Activated CD8-positive, alpha-beta memory T cell treated with anti-CD3 and anti-CD28 coated beads, Interleukin-2, amount 10 ng/mL, durations not matched to agents 7 days and 5 days (primary cell): ENCODE measurements around the gene METTL6. TPM values are rescaled to one million over a fixed set of nuclear protein-coding genes. Genes with fewer than 3 reads are reported as not detected.

Source experiments
- ATAC-seq: fragments of 150-1000 bp; cut with Tn5 transposase; one replicate; pipeline ENCODE4 v1.10.0; 2021; ENCODE audit warnings: moderate library complexity
- CTCF ChIA-PET: fragments of 350-600 bp; sonication (Branson Sonifier 250); formaldehyde crosslinking; loops from one replicate; lab custom pipeline; 2021; ENCODE audit warnings: antibody characterized with exemption; lab: Charles Lee
- DNase-seq: peaks from one replicate; pipeline ENCODE4 v3.0.0-alpha.2; 2020
- H3K27ac Mint-ChIP-seq: one replicate; pipeline ENCODE4 v1.8.0; 2021; ENCODE audit warnings: mild to moderate bottlenecking, mixed read lengths
- H3K27me3 Mint-ChIP-seq: one replicate; pipeline ENCODE4 v1.8.0; 2021; ENCODE audit warnings: mixed read lengths
- H3K36me3 Mint-ChIP-seq: one replicate; pipeline ENCODE4 v1.8.0; 2021; ENCODE audit warnings: mild to moderate bottlenecking, mixed read lengths
- H3K4me1 Mint-ChIP-seq: one replicate; pipeline ENCODE4 v1.8.0; 2021; ENCODE audit warnings: mixed read lengths
- H3K4me3 Mint-ChIP-seq: one replicate; pipeline ENCODE4 v1.8.0; 2021; ENCODE audit warnings: mild to moderate bottlenecking, moderate library complexity, mixed read lengths
- H3K9me3 Mint-ChIP-seq: one replicate; pipeline ENCODE4 v1.8.0; 2022; ENCODE audit warnings: low read depth, mixed read lengths
- total RNA-seq, 2 experiments: library from RNA; stranded (reverse); gene quantifications; one replicate each; pipeline ENCODE4 v1.2.3, GENCODE V29; 2021

The METTL6 gene
- total RNA-seq, 2 experiments from 2014 or later: 17.2 to 18.3 TPM

DNA sequence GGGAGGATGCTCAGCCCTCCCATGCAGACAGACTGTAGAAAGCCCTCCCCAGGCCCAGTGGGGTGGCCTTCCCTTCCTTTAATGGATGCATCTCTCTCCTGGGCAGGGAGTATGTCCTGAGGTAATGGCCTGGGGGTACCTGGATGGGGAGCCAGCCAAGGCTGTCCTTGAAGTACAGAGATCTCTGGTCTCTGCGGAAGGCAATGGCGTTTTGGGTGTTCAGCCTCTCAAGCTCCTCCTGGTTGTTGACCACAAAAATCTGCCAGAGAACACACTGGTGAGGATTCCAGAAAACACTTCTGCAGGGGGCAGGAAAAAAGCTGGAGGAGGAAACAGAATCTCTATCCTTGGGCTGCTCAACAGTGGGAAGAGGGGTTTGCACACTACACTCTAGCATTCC lies 29.0 kb upstream of the METTL6 start:
- DNase-seq: no peak
- Mint-ChIP-seq H3K9me3 (no peaks in the 10 kb centered on the region), H3K4me1 (peaks cover 17% of the 10 kb centered on the region), H3K27ac (no peak overlapping the region), H3K4me3 (no peak overlapping the region), H3K27me3 (no peaks in the 10 kb centered on the region), H3K36me3 (peaks cover 3% of the 10 kb centered on the region)
- CTCF ChIA-PET: interaction anchor here (0.8 to 1.4 kb wide), 2 partner anchors 10 to 100 kb away, joined by 3 read pairs; no protein-coding TSS in a partner anchor
- no peak for ATAC-seq

DNA sequence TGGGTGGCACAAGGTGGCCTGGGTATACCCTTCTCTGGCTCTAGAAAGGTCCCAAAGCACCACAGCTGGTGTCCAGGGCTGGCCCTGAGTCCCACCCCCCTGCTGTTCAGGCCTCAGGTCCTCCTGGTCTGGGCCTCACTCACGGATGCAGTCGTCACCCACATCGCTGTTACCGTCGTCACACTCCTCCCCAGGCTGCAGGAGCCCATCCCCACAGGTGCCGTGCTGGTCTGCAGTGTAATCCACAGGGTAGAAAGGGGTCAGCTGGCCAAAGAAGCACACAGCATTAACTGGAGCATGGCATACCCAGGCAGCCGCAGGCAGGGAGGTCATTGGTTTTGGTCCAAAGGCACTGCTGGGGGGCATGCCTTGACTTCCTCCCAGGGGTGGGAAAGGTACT lies 28.4 kb upstream of the METTL6 start:
- H3K4me3 Mint-ChIP-seq: no peak overlapping the region
- ATAC-seq (no peak), DNase-seq (no peak)
- H3K36me3 Mint-ChIP-seq: peaks cover 3% of the 10 kb centered on the region
- no peak overlapping the region for H3K27ac Mint-ChIP-seq
- H3K4me1 Mint-ChIP-seq: peaks cover 11% of the 10 kb centered on the region
- no peaks in the 10 kb centered on the region for H3K27me3 Mint-ChIP-seq
- no peaks in the 10 kb centered on the region for H3K9me3 Mint-ChIP-seq
- CTCF ChIA-PET: interaction anchor here (0.8 kb wide), 1 partner anchor 101 kb away, joined by 3 read pairs; no protein-coding TSS in a partner anchor

DNA sequence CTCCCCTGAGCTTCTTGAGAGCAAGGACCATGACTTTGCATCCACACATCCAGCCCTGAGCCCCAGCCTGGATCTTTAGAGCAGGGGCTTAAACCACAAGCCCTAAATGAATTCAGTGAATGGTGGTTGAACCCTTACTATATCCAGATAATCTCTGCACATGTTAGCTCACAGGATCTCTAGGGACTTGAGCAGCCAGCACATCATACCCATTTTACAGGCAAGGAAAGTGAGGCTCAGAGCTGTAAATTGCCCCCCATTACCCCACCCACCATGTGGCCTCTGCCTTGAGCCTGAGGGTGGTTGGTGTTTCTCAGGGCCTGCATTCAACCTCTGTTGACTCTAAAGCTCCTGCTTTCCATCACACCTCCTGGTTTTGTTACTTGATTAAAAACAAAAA lies 27.6 kb upstream of the METTL6 start:
- H3K9me3 Mint-ChIP-seq: no peaks in the 10 kb centered on the region
- H3K36me3 Mint-ChIP-seq: peaks cover 3% of the 10 kb centered on the region
- no peak for ATAC-seq
- H3K4me3 Mint-ChIP-seq: no peak overlapping the region
- H3K4me1 Mint-ChIP-seq: peaks cover 5% of the 10 kb centered on the region
- H3K27me3 Mint-ChIP-seq: no peaks in the 10 kb centered on the region
- H3K27ac Mint-ChIP-seq: no peak overlapping the region
- CTCF ChIA-PET: no interaction called here
- no peak for DNase-seq

DNA sequence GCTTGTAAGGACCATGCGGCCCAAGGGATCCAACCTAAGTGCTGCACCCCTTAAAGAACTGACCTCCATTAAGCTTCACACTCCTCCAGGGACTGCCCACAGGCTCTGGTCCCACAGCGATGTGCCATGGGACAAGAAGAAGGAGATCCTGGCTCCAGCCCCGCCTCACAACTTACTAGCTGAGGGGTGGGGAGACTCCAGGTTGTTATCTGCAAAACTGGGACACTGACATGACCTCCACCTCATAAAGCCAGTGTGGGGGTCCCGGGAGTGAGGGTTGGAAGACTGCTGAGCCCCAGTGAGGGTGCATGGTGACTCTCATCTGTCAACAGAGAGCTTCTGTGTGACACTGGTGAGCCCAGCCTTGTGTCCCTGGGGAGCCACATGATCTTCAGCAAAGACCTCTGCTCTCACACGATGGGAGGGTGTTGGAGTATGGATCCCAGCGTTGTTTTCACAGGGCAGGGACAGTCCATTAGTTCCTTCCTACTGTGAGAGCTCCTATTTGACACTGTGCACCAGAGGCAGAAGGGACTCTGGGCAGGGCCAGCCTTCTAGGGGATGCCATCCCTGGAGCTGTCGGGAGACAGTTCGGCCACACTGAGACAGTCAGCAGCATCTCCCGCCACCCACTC lies 26.8 kb upstream of the METTL6 start:
- no peak for DNase-seq
- Mint-ChIP-seq H3K4me3 (no peak overlapping the region), H3K36me3 (peaks cover 3% of the 10 kb centered on the region), H3K27ac (no peak overlapping the region), H3K9me3 (no peaks in the 10 kb centered on the region), H3K27me3 (no peaks in the 10 kb centered on the region), H3K4me1 (peaks cover 5% of the 10 kb centered on the region)
- CTCF ChIA-PET: no interaction called here
- no peak for ATAC-seq

DNA sequence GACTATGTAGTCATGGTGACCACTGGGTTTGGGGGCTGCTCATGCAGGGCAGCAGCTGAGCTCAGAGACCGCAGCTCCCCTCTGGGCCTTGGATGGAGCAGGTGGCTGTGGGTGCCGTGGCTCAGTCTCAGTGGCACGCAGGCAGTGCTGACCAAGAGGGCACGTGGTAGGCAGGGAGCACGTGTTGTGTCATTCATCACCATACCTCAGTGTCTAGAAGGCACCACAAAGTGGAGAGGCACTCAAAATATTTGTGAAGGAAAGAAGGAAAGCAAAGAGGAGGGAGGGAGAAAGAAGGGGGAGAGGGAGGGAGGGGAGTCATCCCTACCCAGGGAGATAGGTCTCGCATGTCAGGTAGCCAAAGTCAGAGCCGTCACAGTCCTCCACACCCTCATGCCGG lies 26.2 kb upstream of the METTL6 start:
- no peak overlapping the region for H3K27ac Mint-ChIP-seq
- H3K4me1 Mint-ChIP-seq: peaks cover 5% of the 10 kb centered on the region
- H3K4me3 Mint-ChIP-seq: no peak overlapping the region
- ATAC-seq (no peak), DNase-seq (no peak)
- H3K27me3 Mint-ChIP-seq: no peaks in the 10 kb centered on the region
- no peaks in the 10 kb centered on the region for H3K9me3 Mint-ChIP-seq
- peaks cover 3% of the 10 kb centered on the region for H3K36me3 Mint-ChIP-seq
- CTCF ChIA-PET: no interaction called here

DNA sequence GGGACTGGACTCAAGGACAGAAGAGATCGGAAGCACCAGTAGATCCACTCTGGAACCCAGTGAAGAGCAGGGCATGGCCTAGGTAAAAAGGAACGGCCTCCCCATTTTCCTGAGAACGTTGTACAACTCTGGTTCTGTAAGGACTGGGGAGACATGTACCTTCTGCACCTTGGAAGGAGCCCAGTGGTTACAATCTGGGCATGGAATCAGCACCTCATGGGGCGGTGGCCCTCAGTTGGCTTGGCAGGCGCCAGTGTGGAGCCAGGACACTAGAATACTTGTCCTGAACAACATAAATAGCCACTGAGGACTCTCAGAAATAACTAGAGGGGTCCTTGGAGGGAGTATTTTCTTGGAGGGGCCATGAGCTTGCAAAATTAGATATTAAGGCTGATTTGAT lies 25.6 kb upstream of the METTL6 start:
- Mint-ChIP-seq H3K9me3 (no peaks in the 10 kb centered on the region), H3K4me3 (no peak overlapping the region), H3K27me3 (no peaks in the 10 kb centered on the region), H3K4me1 (peaks cover 2% of the 10 kb centered on the region), H3K27ac (no peak overlapping the region), H3K36me3 (no peaks in the 10 kb centered on the region)
- no peak for ATAC-seq
- no peak for DNase-seq
- CTCF ChIA-PET: no interaction called here

DNA sequence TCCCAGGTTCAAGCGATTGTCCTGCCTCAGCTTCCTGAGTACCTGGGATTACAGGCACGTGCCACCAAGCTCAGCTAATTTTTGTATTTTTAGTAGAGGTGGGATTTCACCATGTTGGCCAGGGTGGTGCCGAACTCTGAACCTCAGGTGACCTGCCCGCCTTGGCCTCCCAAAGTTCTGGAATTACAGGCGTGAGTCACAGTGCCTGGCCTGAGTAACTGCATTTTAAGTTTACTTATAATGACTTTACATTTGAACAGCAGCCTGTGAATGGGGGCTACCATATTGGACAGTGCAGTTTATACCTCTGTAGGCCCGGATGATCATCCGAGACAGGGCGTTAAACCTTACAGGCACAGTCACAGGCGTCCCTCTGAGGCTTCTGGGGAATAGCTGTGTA lies 24.8 kb upstream of the METTL6 start:
- ATAC-seq: no peak
- no peaks in the 10 kb centered on the region for H3K36me3 Mint-ChIP-seq
- H3K27ac Mint-ChIP-seq: no peak overlapping the region

DNA sequence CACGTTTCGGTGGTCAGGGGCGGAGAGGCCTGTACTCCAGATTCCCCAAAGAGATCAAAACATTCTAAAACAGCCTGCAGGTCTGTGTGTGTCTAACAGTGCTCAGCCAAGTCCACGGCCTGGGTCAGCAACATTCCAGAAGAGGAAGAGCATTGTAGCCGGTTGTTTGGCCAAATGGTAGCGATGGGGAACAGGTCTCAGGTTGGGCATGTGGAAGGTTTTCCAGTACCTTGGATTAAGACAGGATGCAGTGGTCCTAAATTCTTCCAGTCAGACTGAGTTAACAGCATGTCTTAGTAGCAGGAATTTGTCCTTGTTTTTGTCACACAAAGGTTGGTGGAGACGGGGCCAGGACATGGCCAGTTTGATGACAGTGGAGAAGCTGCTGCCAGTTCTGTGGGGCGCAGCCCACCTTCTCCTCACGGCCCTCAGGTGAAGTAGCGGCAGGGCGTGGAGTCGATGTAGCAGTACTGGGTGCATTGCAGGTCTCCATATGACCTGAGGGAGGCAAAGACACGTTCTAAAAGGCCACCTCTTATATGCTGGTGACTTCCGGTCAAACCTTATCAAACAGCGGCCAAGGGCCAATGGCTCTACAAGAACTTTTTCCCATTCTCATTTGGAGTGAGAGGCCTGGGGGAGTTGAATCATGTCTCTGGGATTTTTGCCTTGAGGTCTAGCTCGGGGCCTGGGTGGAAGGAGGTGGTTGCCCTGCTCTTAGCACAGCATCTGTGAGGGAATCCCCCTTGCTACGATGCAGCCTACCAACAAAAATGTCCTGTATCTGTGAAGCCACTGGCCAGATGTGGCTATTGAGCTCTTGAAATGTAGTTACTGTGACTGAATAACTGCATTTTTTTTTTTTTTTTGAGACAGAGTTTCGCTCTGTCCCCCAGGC lies 24.1 kb upstream of the METTL6 start:
- peaks cover 2% of the 10 kb centered on the region for H3K4me1 Mint-ChIP-seq
- H3K9me3 Mint-ChIP-seq: no peaks in the 10 kb centered on the region
- H3K4me3 Mint-ChIP-seq: no peak overlapping the region
- no peak for ATAC-seq
- CTCF ChIA-PET: interaction anchor here (1.1 kb wide), 1 partner anchor 8 kb away, joined by 3 read pairs; no protein-coding TSS in a partner anchor
- no peaks in the 10 kb centered on the region for H3K36me3 Mint-ChIP-seq
- DNase-seq: no peak
- H3K27me3 Mint-ChIP-seq: no peaks in the 10 kb centered on the region
- H3K27ac Mint-ChIP-seq: no peak overlapping the region

More for the DNA sequence above, 24.8 kb upstream of the METTL6 start:
- H3K4me3 Mint-ChIP-seq: no peak overlapping the region
- no peaks in the 10 kb centered on the region for H3K9me3 Mint-ChIP-seq
- CTCF ChIA-PET: interaction anchor here (1.1 kb wide), 1 partner anchor 9 kb away, joined by 3 read pairs; no protein-coding TSS in a partner anchor
- H3K4me1 Mint-ChIP-seq: peaks cover 2% of the 10 kb centered on the region
- H3K27me3 Mint-ChIP-seq: no peaks in the 10 kb centered on the region
- DNase-seq: no peak

DNA sequence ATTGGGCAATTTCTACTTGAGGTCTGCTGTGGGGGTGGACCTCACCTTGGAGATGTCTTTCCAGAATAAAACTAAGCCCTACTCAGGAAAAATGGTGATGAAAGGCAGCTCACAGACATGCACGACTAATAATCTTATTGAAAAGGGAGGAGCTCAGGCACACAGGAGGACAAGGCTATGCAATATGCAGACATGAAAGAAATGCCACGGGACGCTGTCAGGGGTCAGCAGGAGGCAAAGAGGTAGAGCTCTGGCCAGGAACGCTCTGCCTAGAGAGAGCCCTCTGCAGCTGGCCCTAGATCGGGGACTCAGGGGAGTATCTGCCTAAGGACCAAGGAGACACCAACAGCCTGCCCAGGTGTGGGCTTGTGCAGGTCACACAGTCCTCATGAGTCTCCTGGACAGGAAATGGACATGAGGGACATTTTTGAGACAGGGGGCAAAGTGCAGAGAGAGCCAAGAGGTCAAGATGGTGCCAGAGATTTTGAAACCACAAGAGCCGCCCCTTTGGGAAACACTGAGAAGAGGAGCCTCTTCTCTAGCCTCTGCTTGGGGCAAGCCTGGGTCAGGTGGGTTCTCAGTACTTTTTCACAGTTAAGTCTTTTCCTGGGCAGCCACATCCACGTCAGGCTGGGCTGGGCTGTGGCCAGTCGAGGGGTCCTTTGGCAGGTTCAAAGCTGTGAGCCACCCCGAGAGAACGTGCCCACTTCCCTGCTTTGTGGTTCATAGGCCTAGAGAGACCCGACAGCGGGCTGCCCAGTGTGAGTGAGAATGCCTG lies 23.3 kb upstream of the METTL6 start:
- CTCF ChIA-PET: interaction anchor here (1.1 kb wide), 1 partner anchor 7 kb away, joined by 3 read pairs; no protein-coding TSS in a partner anchor

DNA sequence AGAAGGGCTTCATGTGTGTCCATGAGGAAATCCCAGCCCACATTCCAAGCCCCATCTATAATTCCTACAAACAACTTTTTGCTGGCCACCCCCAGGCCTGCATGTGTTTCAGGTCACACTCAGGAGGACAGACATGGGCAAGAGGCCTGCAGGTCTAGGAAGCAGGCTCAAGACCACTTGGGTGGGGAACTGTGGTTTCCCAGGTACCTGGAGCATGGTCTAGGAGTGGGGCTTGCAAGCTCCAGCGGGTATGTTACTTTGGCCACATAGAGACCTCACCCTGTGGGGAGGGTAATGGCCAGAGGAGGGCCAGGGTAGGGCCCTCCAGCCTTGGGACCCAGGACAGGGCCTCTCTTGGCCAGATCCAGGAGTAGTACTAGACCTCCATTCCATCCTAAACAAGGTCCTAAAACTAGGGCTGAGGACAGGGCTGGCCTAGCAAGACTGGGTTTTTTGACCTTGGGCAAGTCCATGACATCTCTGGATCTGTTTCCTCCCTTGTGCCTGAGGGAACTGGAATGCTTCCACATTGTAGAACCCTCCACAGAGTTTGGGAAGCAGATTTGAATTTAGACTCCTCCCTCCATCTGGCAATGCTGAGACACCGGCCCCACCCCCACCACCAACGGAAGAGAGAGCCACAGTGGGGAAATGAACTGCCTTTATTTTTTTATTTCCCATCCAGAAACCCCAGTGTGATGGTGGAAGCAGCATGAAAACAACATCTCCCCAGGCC lies 22.3 kb upstream of the METTL6 start:
- ATAC-seq (no peak), DNase-seq (no peak)
- H3K27me3 Mint-ChIP-seq: no peaks in the 10 kb centered on the region
- peaks cover 2% of the 10 kb centered on the region for H3K4me1 Mint-ChIP-seq
- H3K36me3 Mint-ChIP-seq: peaks cover 4% of the 10 kb centered on the region
- H3K27ac Mint-ChIP-seq: no peak overlapping the region
- H3K9me3 Mint-ChIP-seq: no peaks in the 10 kb centered on the region
- CTCF ChIA-PET: no interaction called here
- no peak overlapping the region for H3K4me3 Mint-ChIP-seq

More for the DNA sequence above, 23.3 kb upstream of the METTL6 start:
- DNase-seq: no peak
- no peaks in the 10 kb centered on the region for H3K9me3 Mint-ChIP-seq
- no peak overlapping the region for H3K27ac Mint-ChIP-seq
- no peak for ATAC-seq
- no peaks in the 10 kb centered on the region for H3K27me3 Mint-ChIP-seq
- H3K4me3 Mint-ChIP-seq: no peak overlapping the region
- peaks cover 1% of the 10 kb centered on the region for H3K36me3 Mint-ChIP-seq
- H3K4me1 Mint-ChIP-seq: peaks cover 2% of the 10 kb centered on the region

DNA sequence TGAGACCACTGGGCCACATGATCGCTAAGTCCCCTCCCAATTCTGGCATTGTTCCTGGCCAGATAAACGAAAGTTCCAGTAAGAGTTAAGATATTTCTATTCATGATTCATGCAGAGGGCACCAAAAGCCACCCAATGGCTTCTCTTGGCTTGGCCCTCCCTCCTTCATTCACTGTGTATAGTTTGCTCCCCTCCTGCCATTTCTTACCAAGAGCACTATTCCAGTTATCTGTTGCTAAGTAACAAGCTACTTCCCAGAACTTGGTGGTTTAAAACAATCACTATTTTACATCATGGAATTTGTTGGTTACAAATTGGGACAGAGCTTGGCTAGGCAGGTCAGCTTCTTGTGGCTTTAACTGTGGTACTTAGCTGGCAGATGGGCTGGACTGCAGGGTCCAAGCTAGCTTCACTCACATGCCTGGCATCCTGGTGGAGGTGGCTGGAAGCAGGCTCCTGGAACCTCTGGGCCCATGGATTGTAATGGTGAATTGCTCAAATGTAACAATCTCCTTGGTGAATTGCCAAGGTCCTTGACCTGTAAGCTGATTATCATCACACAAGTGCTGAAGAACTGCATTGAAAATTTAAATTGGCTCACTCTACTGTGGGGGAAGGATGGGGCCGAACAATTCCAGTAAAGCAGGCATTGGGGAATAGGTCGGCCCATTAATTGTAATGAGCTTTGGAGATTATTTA lies 16.6 kb upstream of the METTL6 start:
- ATAC-seq (no peak), DNase-seq (no peak)
- Mint-ChIP-seq H3K27ac (no peak overlapping the region), H3K9me3 (no peaks in the 10 kb centered on the region), H3K4me3 (no peak overlapping the region), H3K27me3 (no peaks in the 10 kb centered on the region), H3K36me3 (peaks cover 41% of the 10 kb centered on the region), H3K4me1 (peaks cover 17% of the 10 kb centered on the region)
- CTCF ChIA-PET: interaction anchor here (0.6 kb wide), 1 partner anchor 7 kb away, joined by 3 read pairs; no protein-coding TSS in a partner anchor

DNA sequence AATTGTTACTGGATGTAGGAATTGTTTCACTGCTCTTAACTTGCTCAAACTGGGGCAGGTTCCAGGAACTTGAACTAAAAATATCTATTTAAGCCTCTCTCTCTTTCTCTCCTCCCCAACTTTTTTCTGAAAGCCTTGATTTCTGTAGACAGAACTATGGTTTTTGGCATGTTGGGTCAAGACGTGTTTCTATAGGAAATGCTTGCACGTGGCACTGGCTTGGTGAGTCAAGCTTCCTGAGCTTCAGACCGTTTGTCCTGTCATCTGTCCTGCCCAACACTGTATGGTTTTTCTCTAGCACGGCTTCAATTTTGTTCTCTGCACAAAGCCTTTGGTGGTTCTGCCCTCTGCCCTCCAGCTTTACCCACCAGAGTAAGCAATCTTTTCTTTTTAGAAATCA lies 13.5 kb upstream of the METTL6 start:
- ATAC-seq: no peak
- CTCF ChIA-PET: interaction anchor here (0.7 kb wide), 1 partner anchor 36 kb away, joined by 3 read pairs; no protein-coding TSS in a partner anchor
- H3K36me3 Mint-ChIP-seq: peaks cover 62% of the 10 kb centered on the region

More for the DNA sequence above, 13.5 kb upstream of the METTL6 start:
- Mint-ChIP-seq H3K27ac (peak overlapping the region; percentile 22), H3K9me3 (no peaks in the 10 kb centered on the region), H3K27me3 (no peaks in the 10 kb centered on the region), H3K4me1 (peaks cover 19% of the 10 kb centered on the region), H3K4me3 (no peak overlapping the region)
- no peak for DNase-seq
